ENCODE data around the gene GMEB2.
"Not testable (repeated sequence)": the region's sequence is repeated elsewhere in the genome, so short reads cannot be mapped to it uniquely, and the experiment has no call there.

Gene GMEB2

DNA sequence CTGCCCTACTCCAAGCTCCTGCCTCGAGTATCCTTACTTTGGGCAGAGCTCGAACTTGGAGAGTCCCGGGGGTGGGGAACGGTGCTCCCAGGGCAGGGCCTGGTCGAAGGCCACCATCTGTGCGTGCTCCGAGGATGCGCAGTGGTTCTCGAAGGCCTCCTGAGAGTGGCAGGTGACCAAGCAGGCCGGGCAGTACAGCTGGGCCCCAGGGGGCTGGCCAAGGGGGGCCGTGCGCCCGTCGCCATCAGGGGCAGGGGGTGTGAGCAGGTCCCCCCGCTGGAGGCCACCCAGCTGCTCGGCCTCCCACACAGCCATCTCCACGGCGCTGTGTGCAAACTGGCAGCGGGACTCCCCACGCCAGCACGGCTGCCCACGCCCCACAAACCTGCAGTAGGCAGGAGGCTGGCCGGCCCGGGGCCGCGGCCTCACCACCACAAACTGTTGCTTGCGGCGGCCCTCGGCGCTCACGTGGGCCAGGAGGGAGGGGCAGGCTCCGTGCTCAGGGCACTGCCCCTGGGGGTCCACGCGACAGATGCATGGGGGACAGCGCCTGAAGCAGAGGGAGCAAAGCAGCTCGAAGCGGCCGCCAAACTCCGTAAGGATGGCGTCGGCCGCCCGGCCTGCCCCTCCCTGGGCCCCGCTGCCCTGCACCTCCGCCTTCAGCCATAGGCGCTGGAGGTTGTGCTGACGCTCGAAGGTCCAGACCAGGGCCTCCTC lies 54.7 kb downstream of the GMEB2 start:
- H3K4me3 ChIP-seq (replicated peaks; ENCODE audit: low read depth, low read length), result no peak overlapping the region
- TF ChIP-seq, protein P1, sequence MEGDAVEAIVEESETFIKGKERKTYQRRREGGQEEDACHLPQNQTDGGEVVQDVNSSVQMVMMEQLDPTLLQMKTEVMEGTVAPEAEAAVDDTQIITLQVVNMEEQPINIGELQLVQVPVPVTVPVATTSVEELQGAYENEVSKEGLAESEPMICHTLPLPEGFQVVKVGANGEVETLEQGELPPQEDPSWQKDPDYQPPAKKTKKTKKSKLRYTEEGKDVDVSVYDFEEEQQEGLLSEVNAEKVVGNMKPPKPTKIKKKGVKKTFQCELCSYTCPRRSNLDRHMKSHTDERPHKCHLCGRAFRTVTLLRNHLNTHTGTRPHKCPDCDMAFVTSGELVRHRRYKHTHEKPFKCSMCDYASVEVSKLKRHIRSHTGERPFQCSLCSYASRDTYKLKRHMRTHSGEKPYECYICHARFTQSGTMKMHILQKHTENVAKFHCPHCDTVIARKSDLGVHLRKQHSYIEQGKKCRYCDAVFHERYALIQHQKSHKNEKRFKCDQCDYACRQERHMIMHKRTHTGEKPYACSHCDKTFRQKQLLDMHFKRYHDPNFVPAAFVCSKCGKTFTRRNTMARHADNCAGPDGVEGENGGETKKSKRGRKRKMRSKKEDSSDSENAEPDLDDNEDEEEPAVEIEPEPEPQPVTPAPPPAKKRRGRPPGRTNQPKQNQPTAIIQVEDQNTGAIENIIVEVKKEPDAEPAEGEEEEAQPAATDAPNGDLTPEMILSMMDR (IDR thresholded peaks at IDR 0.05; ENCODE audit: low read length, missing control alignments), result no peak
- no peak for DNase-seq (ENCODE audit: low read depth)

DNA sequence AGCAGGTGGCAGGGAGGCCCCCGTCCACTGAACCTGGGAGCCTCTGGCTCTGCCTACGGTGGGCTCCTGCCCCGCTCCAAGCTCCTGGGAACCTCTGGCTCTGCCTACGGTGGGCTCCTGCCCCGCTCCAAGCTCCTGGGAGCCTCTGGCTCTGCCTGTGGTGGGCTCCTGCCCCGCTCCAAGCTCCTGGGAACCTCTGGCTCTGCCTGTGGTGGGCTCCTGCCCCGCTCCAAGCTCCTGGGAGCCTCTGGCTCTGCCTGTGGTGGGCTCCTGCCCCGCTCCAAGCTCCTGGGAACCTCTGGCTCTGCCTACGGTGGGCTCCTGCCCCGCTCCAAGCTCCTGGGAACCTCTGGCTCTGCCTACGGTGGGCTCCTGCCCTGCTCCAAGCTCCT lies 55.8 kb downstream of the GMEB2 start:
- DNase-seq (ENCODE audit: low read depth); H3K4me3 ChIP-seq (replicated peaks; ENCODE audit: low read depth, low read length): not testable (repeated sequence)

DNA sequence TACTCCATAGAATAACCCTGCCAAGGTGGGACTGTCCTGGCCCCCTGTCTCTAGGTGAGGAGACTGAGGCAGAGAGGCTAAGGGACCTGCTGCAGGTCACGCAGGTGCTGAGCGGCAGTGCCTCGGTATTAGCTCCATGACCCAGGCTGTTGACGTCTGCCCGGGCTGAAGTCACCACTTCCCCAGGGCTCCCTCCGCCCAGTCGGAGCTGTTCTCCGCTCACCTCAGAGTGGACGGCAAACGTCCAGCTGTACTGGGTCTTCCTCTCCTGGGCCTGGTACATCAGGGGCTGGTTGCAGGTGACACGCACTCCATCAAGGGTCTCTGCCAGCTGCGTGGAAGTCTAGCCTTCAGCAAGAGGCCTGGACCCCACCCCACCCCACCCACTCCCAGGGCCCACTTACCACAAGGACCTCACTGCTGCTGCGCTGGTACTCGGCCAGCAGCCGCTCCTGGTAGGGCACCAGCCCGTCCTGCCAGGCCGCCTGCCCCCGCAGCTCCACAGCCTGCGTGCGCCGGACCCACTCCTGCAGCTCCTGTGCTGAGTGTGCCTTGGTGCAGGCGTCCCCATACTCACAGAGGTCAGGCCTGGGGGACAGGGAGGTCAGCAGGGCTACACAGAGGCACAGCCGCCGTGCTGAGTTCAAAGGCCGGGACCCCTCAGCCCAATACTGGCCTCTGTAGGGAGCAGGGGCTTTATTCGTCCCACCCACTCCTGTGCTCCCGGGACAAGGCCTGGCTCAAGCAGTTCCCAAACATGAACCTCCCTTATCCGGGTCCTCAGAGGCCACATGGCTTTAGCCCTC lies 56.4 kb downstream of the GMEB2 start:
- TF ChIP-seq, protein P1 (IDR thresholded peaks at IDR 0.05; ENCODE audit: low read length, missing control alignments), result no peak
- H3K4me3 ChIP-seq (replicated peaks; ENCODE audit: low read depth, low read length), result no peak overlapping the region
- DNase-seq (ENCODE audit: low read depth), result no peak

DNA sequence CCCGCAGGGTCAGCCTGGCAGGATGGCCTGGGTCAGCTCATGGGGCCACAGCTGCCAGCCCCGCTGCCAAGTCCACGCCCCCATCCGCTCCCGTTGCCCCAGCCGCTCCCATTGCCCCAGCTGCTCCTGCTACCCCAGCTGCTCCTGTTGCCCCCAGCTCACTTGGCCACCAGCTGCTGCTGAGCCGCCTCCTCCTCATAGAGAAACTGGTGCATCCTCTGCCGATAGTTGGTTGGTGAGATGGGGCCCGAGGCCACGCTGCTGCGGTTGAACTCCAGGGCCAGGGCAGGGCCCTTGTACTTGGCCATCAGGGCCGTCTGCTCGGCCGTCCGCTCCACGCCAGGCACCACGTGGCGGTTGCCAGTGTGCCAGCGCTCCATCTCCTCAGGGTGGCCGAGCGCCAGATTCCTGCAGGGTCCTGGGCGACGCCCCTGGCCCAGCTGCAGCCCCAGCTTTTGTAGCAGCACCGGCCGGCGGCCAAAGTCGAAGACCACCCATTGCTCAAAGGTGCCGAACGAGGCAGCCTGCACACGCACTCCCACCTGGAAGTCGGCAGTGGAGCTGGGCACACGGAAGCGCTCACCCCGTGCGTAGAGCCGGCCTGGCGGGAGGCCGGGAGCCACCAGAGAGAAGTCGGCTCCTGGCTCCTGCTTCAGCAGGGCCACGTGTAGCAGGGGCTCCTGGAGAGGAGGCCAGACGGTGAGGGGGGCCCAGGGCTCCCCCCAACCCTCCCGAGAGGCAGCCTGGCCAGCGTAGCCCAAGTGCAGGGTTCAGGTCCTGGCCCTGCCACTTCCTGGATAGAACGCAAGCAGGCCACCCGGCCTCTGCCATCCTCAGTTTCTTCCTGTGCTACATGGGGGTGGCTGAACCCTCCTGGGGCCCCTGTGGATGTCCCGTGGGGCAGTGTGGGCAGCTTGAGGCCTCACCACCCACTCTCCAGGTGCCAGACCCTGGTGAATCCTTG lies 57.6 kb downstream of the GMEB2 start:
- TF ChIP-seq, protein P1 (IDR thresholded peaks at IDR 0.05; ENCODE audit: low read length, missing control alignments), result no peak
- no peak overlapping the region for H3K4me3 ChIP-seq (replicated peaks; ENCODE audit: low read depth, low read length)
- DNase-seq (ENCODE audit: low read depth), result no peak

DNA sequence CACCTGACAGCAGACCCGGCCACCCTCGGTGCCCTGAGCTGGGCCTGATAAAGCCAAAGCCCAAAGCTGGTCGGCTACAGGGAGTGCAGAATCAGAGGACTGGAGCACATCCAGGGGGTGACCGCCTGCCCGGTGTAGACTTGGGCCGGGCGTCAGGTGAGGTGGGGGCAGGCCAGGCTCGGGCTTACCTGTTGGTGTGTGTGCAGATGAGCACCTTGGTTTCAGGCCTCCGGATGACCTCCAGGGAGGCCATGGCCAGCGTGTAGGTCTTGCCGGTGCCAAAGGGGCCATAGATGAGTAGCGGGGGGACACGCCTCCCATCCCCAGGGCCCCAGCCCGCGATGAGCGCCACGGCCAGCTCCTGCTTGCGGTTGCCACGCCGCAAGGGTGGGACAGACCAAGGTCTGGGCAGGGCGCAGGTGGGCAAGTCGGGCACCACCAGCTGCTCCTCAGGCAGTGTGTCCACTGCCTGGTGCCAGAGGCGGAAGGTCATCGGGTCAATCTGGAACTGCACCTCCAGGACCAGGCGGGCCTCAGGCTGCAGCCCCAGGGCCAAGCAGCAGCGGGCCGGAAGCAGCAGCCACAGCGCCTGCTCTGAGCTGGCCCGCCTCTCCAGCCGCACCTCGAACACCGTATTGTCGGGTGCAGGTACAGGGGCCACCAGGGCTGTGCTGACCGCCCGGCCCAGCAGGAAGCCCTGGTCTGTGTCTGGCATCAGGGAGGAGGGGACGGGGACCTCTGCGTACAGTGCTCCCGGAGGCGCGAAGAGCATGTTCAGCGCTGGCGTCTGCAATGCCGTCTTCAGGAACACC lies 58.5 kb downstream of the GMEB2 start:
- no peak for DNase-seq (ENCODE audit: low read depth)
- TF ChIP-seq, protein P1 (IDR thresholded peaks at IDR 0.05; ENCODE audit: low read length, missing control alignments), result no peak
- no peak overlapping the region for H3K4me3 ChIP-seq (replicated peaks; ENCODE audit: low read depth, low read length)

DNA sequence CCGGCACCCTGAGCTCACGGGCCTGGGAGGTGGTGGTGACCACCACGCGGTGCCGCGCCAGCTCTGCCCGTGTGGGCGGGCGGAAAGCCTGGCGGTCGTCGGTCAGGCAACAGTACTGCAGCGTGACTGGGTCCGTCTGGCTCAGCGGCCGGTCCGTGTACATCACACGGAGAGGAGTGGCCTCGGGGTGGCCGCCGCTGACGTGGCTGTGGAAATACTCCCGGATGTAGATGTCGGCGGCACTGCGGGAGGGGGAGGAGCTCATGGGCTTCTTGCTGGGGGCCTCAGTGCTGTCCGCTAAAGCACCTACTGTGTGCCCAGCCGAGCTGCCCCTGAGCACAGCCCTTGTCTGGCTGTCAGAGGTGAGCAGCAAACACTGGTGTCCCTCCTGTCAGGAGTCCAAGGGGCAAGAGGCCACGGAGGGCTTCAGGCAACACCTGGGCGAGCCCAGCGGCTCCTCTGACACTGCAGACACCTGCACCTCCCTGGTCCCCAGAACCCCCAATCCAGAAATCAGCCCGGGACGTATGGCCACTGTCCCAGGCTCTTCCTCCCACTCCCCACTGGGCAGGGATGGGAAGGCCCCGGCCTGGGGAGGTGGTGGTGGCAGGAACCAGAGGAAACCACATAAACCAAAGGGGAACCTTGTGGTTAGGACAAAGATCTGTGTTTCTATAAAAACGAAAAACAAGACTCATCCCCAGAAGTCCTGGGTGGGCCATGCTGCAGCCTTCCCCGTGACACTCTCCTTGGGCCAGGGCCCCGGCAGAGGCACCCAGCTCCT lies 59.3 kb downstream of the GMEB2 start:
- no peak overlapping the region for H3K4me3 ChIP-seq (replicated peaks; ENCODE audit: low read depth, low read length)
- TF ChIP-seq, protein P1 (IDR thresholded peaks at IDR 0.05; ENCODE audit: low read length, missing control alignments), result no peak
- no peak for DNase-seq (ENCODE audit: low read depth)

Data from fibroblast of pulmonary artery (primary cell).